ENCODE data around the gene MCU.

GRCh38 chr10:72729528-72729927, 37.6 kb downstream of the MCU start:
- TF ChIP-seq CTCF (conservative IDR thresholded peaks at IDR 0.05; ENCODE audit: low read depth, low read length) (no peak), RCOR1 (IDR thresholded peaks at IDR 0.05; ENCODE audit: insufficient replicate concordance, low read length) (no peak), CEBPB (IDR thresholded peaks at IDR 0.05; ENCODE audit: low read depth, low read length) (no peak), NFE2L2 (IDR thresholded peaks at IDR 0.05; ENCODE audit: low read depth, low read length) (no peak), RFX5 (IDR thresholded peaks at IDR 0.05; ENCODE audit: low read depth, low read length) (no peak), POLR2A (IDR thresholded peaks at IDR 0.05; ENCODE audit: low read depth, low read length) (no peak), BHLHE40 (IDR thresholded peaks at IDR 0.05; ENCODE audit: low read depth, low read length) (no peak)

Data from IMR-90 (cell line).